Measurements from ENCODE around the gene PRKAG2. TPM values are rescaled to one million over a fixed set of nuclear protein-coding genes. Genes with fewer than 3 reads are reported as not detected.
A peak's percentile ranks its signal among the peaks of the same experiment; 100 is the strongest.

Gene PRKAG2
- total and polyA plus RNA-seq, 2 of the 13 experiments (the other 11 are each of a cell fraction or from before 2014, with no cell fraction given), result 0.90 to 1.3 TPM

DNA sequence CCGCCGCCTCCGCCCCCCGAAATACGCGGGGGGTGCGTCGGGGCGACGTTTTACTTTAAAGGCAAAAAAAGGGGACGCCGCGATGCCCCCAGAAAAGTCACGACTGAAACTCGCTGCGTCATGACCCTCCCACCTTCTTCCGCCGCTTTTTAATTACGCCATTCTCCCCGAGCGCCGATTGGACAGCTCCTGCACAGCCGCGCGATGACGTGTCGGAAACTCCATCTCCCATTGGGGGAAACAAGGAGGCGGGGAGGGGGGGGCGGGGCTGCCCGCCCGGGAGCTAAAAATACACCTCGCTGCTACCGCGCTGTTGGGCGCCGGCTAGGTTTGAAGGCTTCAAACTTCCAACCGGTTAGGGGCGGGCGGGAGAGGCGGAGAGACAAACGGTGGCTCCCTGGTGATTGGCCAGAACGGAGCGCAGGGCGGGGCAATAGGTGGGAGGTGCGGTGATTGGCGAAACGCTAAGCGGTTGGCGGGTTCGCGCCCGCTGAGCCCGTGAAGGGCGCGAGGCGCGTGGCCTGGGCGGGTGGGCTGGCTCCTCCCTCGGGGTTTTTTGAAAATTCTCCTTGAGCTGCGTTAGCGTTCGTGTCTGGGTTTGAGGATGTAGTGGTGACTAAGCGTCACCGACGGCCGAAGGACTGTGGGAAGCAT lies 357.0 kb downstream of the PRKAG2 start, which contains the start of gene RHEB:
Gene RHEB (minus strand): TSS at position 131 of the 654 bp plus-strand sequence. CDS start 384 bp downstream, outside the sequence.
- intact Hi-C loops (cut with micrococcal nuclease; ENCODE audit: unreplicated experiment), result no loop called here
- peaks cover 39% of the 10 kb centered on the region for H4K20me1 ChIP-seq (ENCODE audit: insufficient read depth, low read length)
- ATAC-seq (peak; percentile 88), DNase-seq (ENCODE audit: low spot score) (peak; percentile 94), FAIRE-seq (peak; percentile 8)
- POLR2A ChIA-PET, result interaction anchor here (0.9 to 2.2 kb wide), 6 partner anchors 12 to 457 kb away, joined by 3 to 9 read pairs (median 6); no protein-coding TSS in a partner anchor
- BruUV-seq (replicated peaks), result no TSS peak
- H3K9me3 ChIP-seq (ENCODE audit: low read length), result no peaks in the 10 kb centered on the region
- H3K4me2 ChIP-seq (ENCODE audit: low read depth, low read length), result peak within 1 kb of the TSS; percentile 94
- no peak within 1 kb of the TSS for H2AFZ ChIP-seq (ENCODE audit: low read length)
- peaks cover 0 to 3% of the 10 kb centered on the region in 2 experiments; a peak in 1 of 5 replicates for H3K27me3 ChIP-seq (ENCODE audit: control insufficient read depth in 1 of 2, insufficient read depth in 2 of 2, low read length in 2 of 2)
- peak within 1 kb of the TSS; percentile 80 for H3K27ac ChIP-seq (ENCODE audit: extremely low read length, insufficient read depth, low read length)
- peaks cover 50% of the 10 kb centered on the region for H3K4me1 ChIP-seq (ENCODE audit: insufficient read depth, low read length)
- H3K36me3 ChIP-seq (replicated peaks in 1 of 2; ENCODE audit: control insufficient read depth in 1 of 2, insufficient read depth in 2 of 2, low read length in 2 of 2), result no peaks in the 10 kb centered on the region
- CTCF ChIA-PET (ENCODE audit: low intra/inter-chr PET ratio, low total read pairs), result no interaction called here
- peaks cover 41% of the 10 kb centered on the region for H3K79me2 ChIP-seq (ENCODE audit: insufficient read depth, low read length)
- peak within 1 kb of the TSS; percentile 64 to 89 (median 75) for H3K4me3 ChIP-seq (replicated peaks in 1 of 3; ENCODE audit: insufficient read depth in 1 of 3, low read depth in 2 of 3, low read length in 3 of 3)
- peak within 1 kb of the TSS; percentile 92 for H3K9ac ChIP-seq (ENCODE audit: insufficient read depth, low read depth, low read length)
- WGBS (ENCODE audit: low lambda C conversion rate), result 48% methylated on average over 21 of the region's 66 CpGs
- in situ Hi-C loops (cut with HindIII; ENCODE audit: extremely low pct_ligation_motif_present, low pct_unique_long_range_greater_than_20kb), result no loop called here
- no peak for TF ChIP-seq DNMT1 (CRISPR knock-in tag; IDR thresholded peaks at IDR 0.05)
- peak; percentile 32; the same call in 1 of the 2 replicates for TF ChIP-seq ZNF275 (CRISPR knock-in tag; IDR thresholded peaks at IDR 0.05; ENCODE audit: borderline replicate concordance)
- TF ChIP-seq RBM22 (optimal IDR thresholded peaks at IDR 0.05; ENCODE audit: low read length), result no peak
- no peak for TF ChIP-seq FOXK2 (IDR thresholded peaks at IDR 0.05)
- peak; percentile 52; the same call in 1 of the 2 replicates for TF ChIP-seq KMT2B (CRISPR knock-in tag; IDR thresholded peaks at IDR 0.05)
- TF ChIP-seq, protein P1, sequence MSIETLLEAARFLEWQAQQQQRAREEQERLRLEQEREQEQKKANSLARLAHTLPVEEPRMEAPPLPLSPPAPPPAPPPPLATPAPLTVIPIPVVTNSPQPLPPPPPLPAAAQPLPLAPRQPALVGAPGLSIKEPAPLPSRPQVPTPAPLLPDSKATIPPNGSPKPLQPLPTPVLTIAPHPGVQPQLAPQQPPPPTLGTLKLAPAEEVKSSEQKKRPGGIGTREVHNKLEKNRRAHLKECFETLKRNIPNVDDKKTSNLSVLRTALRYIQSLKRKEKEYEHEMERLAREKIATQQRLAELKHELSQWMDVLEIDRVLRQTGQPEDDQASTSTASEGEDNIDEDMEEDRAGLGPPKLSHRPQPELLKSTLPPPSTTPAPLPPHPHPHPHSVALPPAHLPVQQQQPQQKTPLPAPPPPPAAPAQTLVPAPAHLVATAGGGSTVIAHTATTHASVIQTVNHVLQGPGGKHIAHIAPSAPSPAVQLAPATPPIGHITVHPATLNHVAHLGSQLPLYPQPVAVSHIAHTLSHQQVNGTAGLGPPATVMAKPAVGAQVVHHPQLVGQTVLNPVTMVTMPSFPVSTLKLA (IDR thresholded peaks at IDR 0.05), result peak; percentile 37; the same call in 1 of the 2 replicates
- TF ChIP-seq, protein P2, sequence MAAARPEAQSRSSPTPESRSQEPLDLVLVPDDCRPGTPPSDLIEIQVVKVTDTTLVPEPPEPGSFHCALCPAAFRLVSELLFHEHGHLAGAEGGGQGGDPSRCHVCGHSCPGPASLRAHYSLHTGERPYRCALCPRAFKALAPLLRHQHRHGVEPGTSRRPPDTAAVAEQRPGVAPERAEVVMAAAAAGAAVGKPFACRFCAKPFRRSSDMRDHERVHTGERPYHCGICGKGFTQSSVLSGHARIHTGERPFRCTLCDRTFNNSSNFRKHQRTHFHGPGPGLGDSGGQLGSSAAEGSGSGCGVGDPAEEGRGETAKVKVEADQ (CRISPR knock-in tag; IDR thresholded peaks at IDR 0.05; ENCODE audit: borderline replicate concordance), result 0 out of 2 replicates have a peak, but pooled peaks have one; percentile 32
- TF ChIP-seq PAX8 (CRISPR knock-in tag; IDR thresholded peaks at IDR 0.05; ENCODE audit: borderline replicate concordance), result no peak
- peak; percentile 86 for TF ChIP-seq ATF1 (CRISPR knock-in tag; IDR thresholded peaks at IDR 0.05)
- no peak for TF ChIP-seq PREB (CRISPR knock-in tag; IDR thresholded peaks at IDR 0.05)
- 0 out of 2 replicates have a peak, but pooled peaks have one; percentile 31 for TF ChIP-seq ZNF274 (CRISPR knock-in tag; IDR thresholded peaks at IDR 0.05)
- no peak for TF ChIP-seq CAMTA2 (CRISPR knock-in tag; IDR thresholded peaks at IDR 0.05; ENCODE audit: borderline replicate concordance)
- no peak for TF ChIP-seq LRRFIP1 (CRISPR knock-in tag; conservative IDR thresholded peaks at IDR 0.05)
- TF ChIP-seq, protein P3, sequence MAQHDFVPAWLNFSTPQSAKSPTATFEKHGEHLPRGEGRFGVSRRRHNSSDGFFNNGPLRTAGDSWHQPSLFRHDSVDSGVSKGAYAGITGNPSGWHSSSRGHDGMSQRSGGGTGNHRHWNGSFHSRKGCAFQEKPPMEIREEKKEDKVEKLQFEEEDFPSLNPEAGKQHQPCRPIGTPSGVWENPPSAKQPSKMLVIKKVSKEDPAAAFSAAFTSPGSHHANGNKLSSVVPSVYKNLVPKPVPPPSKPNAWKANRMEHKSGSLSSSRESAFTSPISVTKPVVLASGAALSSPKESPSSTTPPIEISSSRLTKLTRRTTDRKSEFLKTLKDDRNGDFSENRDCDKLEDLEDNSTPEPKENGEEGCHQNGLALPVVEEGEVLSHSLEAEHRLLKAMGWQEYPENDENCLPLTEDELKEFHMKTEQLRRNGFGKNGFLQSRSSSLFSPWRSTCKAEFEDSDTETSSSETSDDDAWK (CRISPR knock-in tag; IDR thresholded peaks at IDR 0.05), result no peak
- peak; percentile 57 for TF ChIP-seq SAP130 (CRISPR knock-in tag; IDR thresholded peaks at IDR 0.05; ENCODE audit: low read depth)
